Effector CD4-positive, alpha-beta T cell (primary cell): ENCODE measurements around the gene ABCG8.

Experiments used
- DNase-seq: peaks from one replicate; pipeline ENCODE4 v3.0.0-alpha.2; 2020

ABCG8 gene

GRCh38 chr2:43826305-43827250 lies 12.2 kb upstream of the ABCG8 start:
- DNase-seq: no peak

GRCh38 chr2:43831543-43832294 lies 7.1 kb upstream of the ABCG8 start:
- no peak for DNase-seq

GRCh38 chr2:43832457-43832856 lies 6.3 kb upstream of the ABCG8 start:
- DNase-seq: no peak

- no peak for DNase-seq
Measured at GRCh38 chr2:43837033-43837432, 1.7 kb upstream of the ABCG8 start.

- no peak for DNase-seq
Measured at GRCh38 chr2:43837831-43838559, 776 bp upstream of the ABCG8 start.

- no peak for DNase-seq
Measured at GRCh38 chr2:43839776-43840564, 1.2 kb downstream of the ABCG8 start.

GRCh38 chr2:43840965-43841364 lies 2.2 kb downstream of the ABCG8 start:
- no peak for DNase-seq

- no peak for DNase-seq
Measured at GRCh38 chr2:43841949-43842865, 3.4 kb downstream of the ABCG8 start.

- DNase-seq: no peak
Measured at GRCh38 chr2:43842866-43843226, 4.1 kb downstream of the ABCG8 start.

- no peak for DNase-seq
Measured at GRCh38 chr2:43845181-43845580, 6.4 kb downstream of the ABCG8 start.

GRCh38 chr2:43846140-43846793 lies 7.5 kb downstream of the ABCG8 start:
- DNase-seq: no peak

- DNase-seq: no peak
Measured at GRCh38 chr2:43848214-43848613, 9.4 kb downstream of the ABCG8 start.

GRCh38 chr2:43851011-43851980 lies 12.5 kb downstream of the ABCG8 start:
- no peak for DNase-seq

- DNase-seq: no peak
Measured at GRCh38 chr2:43852196-43852730, 13.5 kb downstream of the ABCG8 start.

GRCh38 chr2:43853141-43854081 lies 14.6 kb downstream of the ABCG8 start:
- DNase-seq: no peak

GRCh38 chr2:43854671-43855070 lies 15.9 kb downstream of the ABCG8 start:
- no peak for DNase-seq

GRCh38 chr2:43855292-43855691 lies 16.5 kb downstream of the ABCG8 start:
- no peak for DNase-seq

GRCh38 chr2:43872151-43872550 lies 33.4 kb downstream of the ABCG8 start:
- no peak for DNase-seq
